ENCODE results near the gene RBM38. TPM values are rescaled to one million over a fixed set of nuclear protein-coding genes. Genes with fewer than 3 reads are reported as not detected.
A peak's percentile ranks its signal among the peaks of the same experiment; 100 is the strongest.

RBM38 gene
- total and polyA plus RNA-seq, 9 donors, result 6.3 to 77.6 (median 36.6) TPM

GRCh38 chr20:57402206-57403125, 11.3 kb downstream of the RBM38 start:
- DNase-seq, result peak in 3 of 5 donors; percentile 13 to 30 (median 26)
- Histone ChIP-seq H3K9me3 (no peaks in the 10 kb centered on the region), H3K27me3 (no peaks in the 10 kb centered on the region), H3K27ac (no peak overlapping the region), H3K4me3 (no peak overlapping the region), H3K36me3 (no peaks in the 10 kb centered on the region), H3K4me1 (ENCODE audit: insufficient read depth) (peaks cover 26% of the 10 kb centered on the region)
- WGBS, 3 donors, result 93 to 94% (median 93%) methylated on average over 32 of the region's 32 CpGs
- intact Hi-C loops (cut with DNase I), result loop anchor here in 1 of 4 donors (5.0 kb wide), 1 partner anchor 40 kb away; no protein-coding TSS in a partner anchor
- no peak for TF ChIP-seq POLR2A (IDR thresholded peaks at IDR 0.05)
- no peak for TF ChIP-seq CTCF (IDR thresholded peaks at IDR 0.05)
- TF ChIP-seq EP300 (IDR thresholded peaks at IDR 0.05), result no peak

GRCh38 chr20:57403216-57403615, 12.0 kb downstream of the RBM38 start:
- intact Hi-C loops (cut with DNase I), result loop anchor here in 1 of 4 donors (5.0 kb wide), 1 partner anchor 39 kb away; no protein-coding TSS in a partner anchor
- no peak overlapping the region for H3K27ac ChIP-seq
- H3K9me3 ChIP-seq, result no peaks in the 10 kb centered on the region
- no peaks in the 10 kb centered on the region for H3K27me3 ChIP-seq
- no peak overlapping the region for H3K4me3 ChIP-seq
- H3K4me1 ChIP-seq (ENCODE audit: insufficient read depth), result peaks cover 21% of the 10 kb centered on the region
- peak in 2 of 5 donors; percentile 6 to 23 for DNase-seq
- WGBS, 3 donors, result 90 to 97% (median 93%) methylated on average over 10 of the region's 10 CpGs
- no peaks in the 10 kb centered on the region for H3K36me3 ChIP-seq
- TF ChIP-seq EP300 (IDR thresholded peaks at IDR 0.05) (no peak), CTCF (IDR thresholded peaks at IDR 0.05) (no peak), POLR2A (IDR thresholded peaks at IDR 0.05) (no peak)

GRCh38 chr20:57404006-57404405, 12.8 kb downstream of the RBM38 start:
- Histone ChIP-seq H3K27ac (no peak overlapping the region), H3K4me1 (ENCODE audit: insufficient read depth) (peaks cover 18% of the 10 kb centered on the region)
- DNase-seq, result peak in 2 of 5 donors; percentile 10 to 20

More at GRCh38 chr20:57404006-57404405, 12.8 kb downstream of the RBM38 start:
- no peaks in the 10 kb centered on the region for H3K27me3 ChIP-seq
- intact Hi-C loops (cut with DNase I), result loop anchor here in 1 of 4 donors (5.0 kb wide), 1 partner anchor 38 kb away; no protein-coding TSS in a partner anchor
- WGBS, 3 donors, result 90 to 91% (median 91%) methylated on average over 11 of the region's 11 CpGs
- H3K9me3 ChIP-seq, result no peaks in the 10 kb centered on the region
- no peak overlapping the region for H3K4me3 ChIP-seq
- TF ChIP-seq EP300 (IDR thresholded peaks at IDR 0.05) (no peak), POLR2A (IDR thresholded peaks at IDR 0.05) (no peak), CTCF (IDR thresholded peaks at IDR 0.05) (no peak)
- no peaks in the 10 kb centered on the region for H3K36me3 ChIP-seq
